Activated CD8-positive, alpha-beta memory T cell treated with anti-CD3 and anti-CD28 coated beads for 36 hours (primary cell): ENCODE data around the gene PCDHGB2. TPM values are rescaled to one million over a fixed set of nuclear protein-coding genes. Genes with fewer than 3 reads are reported as not detected.
"Not testable (repeated sequence)": the region's sequence is repeated elsewhere in the genome, so short reads cannot be mapped to it uniquely, and the experiment has no call there.

Experiments
- CTCF ChIA-PET: fragments of 350-600 bp; sonication (Branson Sonifier 250); formaldehyde crosslinking; loops from one replicate; lab custom pipeline; 2021; ENCODE audit warnings: antibody characterized with exemption; lab: Charles Lee
- POLR2A ChIA-PET: fragments of 350-600 bp; sonication (Branson Sonifier 250); formaldehyde crosslinking; loops from one replicate; lab custom pipeline; 2021; ENCODE audit warnings: antibody characterized with exemption; lab: Charles Lee
- total RNA-seq, 2 experiments: library from RNA; stranded (reverse); gene quantifications; one replicate each; pipeline ENCODE4 v1.2.3, GENCODE V29; 2021

The PCDHGB2 gene
- total RNA-seq, 2 experiments from 2014 or later, result 0.23 to 0.25 TPM

GRCh38 chr5:141343953-141344463 lies 15.8 kb upstream of the PCDHGB2 start:
- ChIA-PET CTCF (interaction anchor here (1.0 to 1.4 kb wide), 3 partner anchors 14 to 24 kb away, joined by 3 to 4 read pairs (median 3); partner anchors contain the start of gene TAF7), POLR2A (no interaction called here)

GRCh38 chr5:141345327-141345726 lies 14.5 kb upstream of the PCDHGB2 start:
- ChIA-PET POLR2A (no interaction called here), CTCF (no interaction called here)

DNA sequence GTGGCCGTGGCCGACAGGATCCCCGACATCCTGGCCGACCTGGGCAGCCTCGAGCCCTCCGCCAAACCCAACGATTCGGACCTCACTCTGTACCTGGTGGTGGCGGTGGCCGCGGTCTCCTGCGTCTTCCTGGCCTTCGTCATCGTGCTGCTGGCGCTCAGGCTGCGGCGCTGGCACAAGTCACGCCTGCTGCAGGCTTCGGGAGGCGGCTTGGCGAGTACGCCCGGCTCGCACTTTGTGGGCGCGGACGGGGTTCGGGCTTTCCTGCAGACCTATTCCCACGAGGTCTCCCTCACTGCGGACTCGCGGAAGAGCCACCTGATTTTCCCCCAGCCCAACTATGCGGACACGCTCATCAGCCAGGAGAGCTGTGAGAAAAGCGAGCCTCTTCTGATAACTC lies 13.8 kb upstream of the PCDHGB2 start:
- CTCF ChIA-PET, POLR2A ChIA-PET: not testable (repeated sequence)

GRCh38 chr5:141349917-141350619 lies 9.7 kb upstream of the PCDHGB2 start, which contains the start of gene PCDHGB1:
PCDHGB1 (plus strand) TSS chr5:141350099; CDS start chr5:141350261, 162 bp downstream.
- ChIA-PET CTCF (interaction anchor here (0.9 to 1.3 kb wide), 2 partner anchors 30 to 57 kb away, joined by 3 read pairs; no protein-coding TSS in a partner anchor), POLR2A (no interaction called here)

DNA sequence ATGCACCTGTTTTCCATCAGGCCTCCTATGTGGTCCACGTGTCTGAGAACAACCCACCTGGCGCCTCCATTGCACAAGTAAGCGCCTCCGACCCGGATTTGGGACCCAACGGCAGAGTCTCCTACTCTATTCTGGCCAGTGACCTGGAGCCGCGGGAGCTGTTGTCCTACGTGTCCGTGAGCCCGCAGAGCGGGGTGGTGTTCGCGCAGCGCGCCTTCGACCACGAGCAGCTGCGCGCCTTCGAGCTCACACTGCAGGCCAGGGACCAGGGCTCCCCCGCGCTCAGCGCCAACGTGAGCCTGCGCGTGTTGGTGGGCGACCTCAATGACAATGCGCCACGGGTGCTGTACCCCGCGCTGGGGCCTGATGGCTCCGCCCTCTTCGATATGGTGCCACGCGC lies 8.2 kb upstream of the PCDHGB2 start:
- ChIA-PET POLR2A (no interaction called here), CTCF (interaction anchor here (1.2 kb wide), 1 partner anchor 143 kb away, joined by 4 read pairs; the partner anchor contains the start of gene PCDHB12)

- POLR2A ChIA-PET, result no interaction called here
- CTCF ChIA-PET, result interaction anchor here (0.5 to 0.8 kb wide), 2 partner anchors 9 to 56 kb away, joined by 3 to 4 read pairs; partner anchors contain the start of gene PCDHGA5
Measured at GRCh38 chr5:141354900-141355469, 4.8 kb upstream of the PCDHGB2 start, which contains the start of gene PCDHGA4. PCDHGA4 (plus strand) TSS chr5:141355021; CDS start chr5:141355108, 87 bp downstream.

DNA sequence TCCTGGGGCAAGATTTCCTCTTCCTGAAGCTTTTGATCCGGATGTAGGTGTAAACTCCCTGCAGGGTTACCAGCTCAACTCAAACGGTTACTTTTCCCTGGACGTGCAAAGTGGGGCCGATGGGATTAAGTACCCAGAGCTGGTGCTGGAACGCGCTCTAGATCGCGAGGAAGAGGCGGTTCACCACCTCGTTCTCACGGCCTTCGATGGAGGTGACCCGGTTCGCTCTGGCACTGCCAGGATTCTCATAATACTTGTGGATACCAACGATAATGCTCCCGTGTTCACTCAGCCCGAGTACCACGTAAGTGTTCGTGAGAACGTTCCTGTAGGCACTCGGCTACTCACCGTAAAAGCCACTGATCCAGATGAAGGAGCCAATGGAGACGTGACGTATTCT lies 4.2 kb upstream of the PCDHGB2 start:
- ChIA-PET CTCF (interaction anchor here (0.5 to 0.8 kb wide), 2 partner anchors 8 to 55 kb away, joined by 3 to 4 read pairs; partner anchors contain the start of gene PCDHGA5), POLR2A (no interaction called here)

GRCh38 chr5:141356133-141356532 lies 3.7 kb upstream of the PCDHGB2 start:
- CTCF ChIA-PET, result no interaction called here
- POLR2A ChIA-PET, result no interaction called here

DNA sequence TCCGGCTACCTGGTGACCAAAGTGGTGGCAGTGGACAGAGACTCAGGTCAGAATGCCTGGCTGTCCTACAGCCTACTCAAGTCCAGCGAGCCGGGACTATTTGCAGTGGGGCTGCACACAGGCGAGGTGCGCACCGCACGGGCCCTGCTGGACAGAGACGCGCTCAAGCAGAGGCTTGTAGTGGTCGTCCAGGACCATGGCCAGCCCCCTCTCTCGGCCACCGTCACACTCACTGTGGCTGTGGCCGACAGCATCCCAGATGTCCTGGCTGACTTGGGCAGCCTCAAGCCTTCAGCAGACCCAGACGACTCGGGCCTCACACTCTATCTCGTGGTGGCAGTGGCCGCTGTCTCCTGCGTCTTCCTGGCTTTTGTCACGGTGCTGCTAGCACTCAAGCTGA lies 2.8 kb upstream of the PCDHGB2 start:
- ChIA-PET POLR2A (no interaction called here), CTCF (no interaction called here)

DNA sequence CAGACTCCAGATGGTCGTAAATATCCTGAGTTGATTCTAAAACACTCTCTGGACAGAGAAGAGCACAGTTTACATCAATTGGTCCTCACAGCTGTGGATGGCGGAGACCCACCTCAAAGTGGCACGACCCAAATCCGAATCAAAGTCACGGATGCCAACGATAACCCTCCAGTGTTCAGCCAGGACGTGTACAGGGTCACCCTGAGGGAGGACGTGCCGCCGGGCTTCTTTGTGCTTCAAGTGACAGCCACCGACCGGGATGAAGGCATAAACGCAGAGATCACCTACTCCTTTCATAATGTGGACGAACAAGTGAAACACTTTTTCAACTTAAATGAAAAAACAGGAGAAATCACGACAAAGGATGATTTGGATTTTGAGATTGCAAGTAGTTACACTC lies 891 bp downstream of the PCDHGB2 start:
- ChIA-PET POLR2A (no interaction called here), CTCF (interaction anchor here (1.4 kb wide), 1 partner anchor 203 kb away, joined by 4 read pairs; no protein-coding TSS in a partner anchor)

DNA sequence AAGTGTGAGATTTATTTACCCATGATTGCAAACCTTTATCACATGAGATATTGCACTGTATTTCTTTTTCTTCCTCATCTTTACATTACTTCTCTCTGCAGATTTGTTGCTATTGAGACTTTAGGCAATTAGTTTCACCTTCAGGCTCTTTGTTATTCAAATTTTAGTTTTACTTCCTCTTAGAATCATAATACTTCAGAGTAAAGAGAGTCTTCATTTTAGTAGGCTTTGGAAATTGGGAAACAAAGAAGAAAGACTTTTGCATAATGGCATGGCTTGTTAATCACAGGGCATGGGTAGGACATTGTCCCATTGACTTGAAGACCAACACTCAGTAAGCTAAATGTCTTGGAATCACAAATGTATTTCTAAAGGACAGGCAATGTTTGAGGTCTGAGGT lies 2.9 kb downstream of the PCDHGB2 start:
- POLR2A ChIA-PET, result no interaction called here
- CTCF ChIA-PET, result no interaction called here

GRCh38 chr5:141363952-141364660 lies 4.3 kb downstream of the PCDHGB2 start, which contains the start of gene PCDHGA5:
PCDHGA5 (plus strand) TSS chr5:141364162; CDS start chr5:141364331, 169 bp downstream.
- ChIA-PET POLR2A (no interaction called here), CTCF (interaction anchor here (1.0 kb wide), 1 partner anchor 9 kb away, joined by 3 read pairs; no protein-coding TSS in a partner anchor)

DNA sequence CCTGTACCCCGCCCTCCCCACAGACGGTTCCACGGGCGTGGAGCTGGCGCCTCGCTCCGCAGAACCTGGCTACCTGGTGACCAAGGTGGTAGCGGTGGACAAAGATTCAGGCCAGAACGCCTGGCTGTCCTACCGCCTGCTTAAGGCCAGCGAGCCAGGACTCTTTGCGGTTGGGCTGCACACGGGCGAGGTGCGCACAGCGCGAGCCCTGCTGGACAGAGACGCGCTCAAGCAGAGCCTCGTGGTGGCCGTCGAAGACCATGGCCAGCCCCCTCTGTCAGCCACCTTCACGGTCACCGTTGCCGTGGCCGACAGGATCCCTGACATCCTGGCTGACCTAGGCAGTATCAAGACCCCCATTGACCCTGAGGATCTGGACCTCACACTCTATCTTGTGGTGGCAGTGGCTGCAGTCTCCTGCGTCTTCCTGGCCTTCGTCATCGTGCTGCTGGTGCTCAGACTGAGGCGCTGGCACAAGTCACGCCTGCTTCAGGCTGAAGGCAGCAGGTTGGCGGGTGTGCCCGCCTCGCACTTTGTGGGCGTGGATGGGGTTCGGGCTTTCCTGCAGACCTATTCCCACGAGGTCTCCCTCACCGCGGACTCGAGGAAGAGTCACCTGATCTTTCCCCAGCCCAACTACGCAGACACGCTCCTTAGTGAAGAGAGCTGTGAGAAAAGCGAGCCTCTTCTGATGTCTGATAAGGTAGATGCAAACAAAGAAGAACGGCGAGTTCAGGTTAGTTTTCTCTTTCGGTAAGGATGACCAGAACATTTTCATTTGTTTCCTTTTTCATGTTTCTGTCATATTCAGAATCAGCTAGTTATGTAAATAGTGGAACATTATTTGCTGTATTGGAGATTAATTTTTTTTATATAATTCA lies 6.5 kb downstream of the PCDHGB2 start:
- CTCF ChIA-PET, result no interaction called here
- POLR2A ChIA-PET, result no interaction called here

DNA sequence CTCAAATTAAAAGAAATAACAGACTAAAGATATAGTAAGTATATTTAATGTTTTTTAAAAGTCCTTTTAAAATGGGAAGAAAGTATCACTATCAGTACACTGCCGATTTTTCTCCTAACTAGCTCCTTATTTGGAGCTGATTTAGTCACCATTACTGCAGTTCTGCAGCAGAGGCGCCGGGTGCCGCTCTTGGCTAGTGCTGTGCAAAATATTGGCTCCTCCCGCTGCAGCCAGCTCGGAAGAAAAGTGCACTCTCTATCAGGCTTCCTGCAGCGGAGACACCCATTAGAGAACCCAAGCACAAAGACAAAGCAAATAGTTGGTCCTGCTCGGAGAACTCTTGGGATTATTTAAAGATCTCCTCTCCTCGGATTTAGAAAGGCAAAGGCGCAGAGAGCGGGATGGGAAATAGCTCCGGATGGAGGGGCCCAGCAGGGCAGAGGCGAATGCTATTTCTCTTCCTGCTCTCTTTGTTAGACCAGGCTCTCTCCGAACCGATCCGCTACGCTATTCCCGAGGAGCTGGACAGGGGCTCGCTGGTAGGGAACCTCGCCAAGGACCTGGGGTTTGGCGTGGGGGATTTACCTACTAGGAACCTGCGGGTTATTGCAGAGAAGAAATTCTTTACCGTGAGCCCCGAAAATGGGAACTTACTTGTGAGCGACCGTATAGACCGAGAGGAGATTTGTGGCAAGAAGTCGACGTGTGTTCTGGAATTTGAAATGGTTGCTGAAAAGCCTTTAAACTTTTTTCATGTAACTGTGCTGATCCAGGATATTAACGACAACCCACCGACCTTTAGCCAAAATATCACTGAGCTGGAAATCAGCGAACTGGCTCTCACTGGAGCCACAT lies 10.4 kb downstream of the PCDHGB2 start, which contains the start of gene PCDHGB3:
Gene PCDHGB3, plus strand, starts transcription at position 249 of the 855 bp plus-strand sequence. Its CDS starts 153 bp downstream, at position 402.
- POLR2A ChIA-PET, result no interaction called here

DNA sequence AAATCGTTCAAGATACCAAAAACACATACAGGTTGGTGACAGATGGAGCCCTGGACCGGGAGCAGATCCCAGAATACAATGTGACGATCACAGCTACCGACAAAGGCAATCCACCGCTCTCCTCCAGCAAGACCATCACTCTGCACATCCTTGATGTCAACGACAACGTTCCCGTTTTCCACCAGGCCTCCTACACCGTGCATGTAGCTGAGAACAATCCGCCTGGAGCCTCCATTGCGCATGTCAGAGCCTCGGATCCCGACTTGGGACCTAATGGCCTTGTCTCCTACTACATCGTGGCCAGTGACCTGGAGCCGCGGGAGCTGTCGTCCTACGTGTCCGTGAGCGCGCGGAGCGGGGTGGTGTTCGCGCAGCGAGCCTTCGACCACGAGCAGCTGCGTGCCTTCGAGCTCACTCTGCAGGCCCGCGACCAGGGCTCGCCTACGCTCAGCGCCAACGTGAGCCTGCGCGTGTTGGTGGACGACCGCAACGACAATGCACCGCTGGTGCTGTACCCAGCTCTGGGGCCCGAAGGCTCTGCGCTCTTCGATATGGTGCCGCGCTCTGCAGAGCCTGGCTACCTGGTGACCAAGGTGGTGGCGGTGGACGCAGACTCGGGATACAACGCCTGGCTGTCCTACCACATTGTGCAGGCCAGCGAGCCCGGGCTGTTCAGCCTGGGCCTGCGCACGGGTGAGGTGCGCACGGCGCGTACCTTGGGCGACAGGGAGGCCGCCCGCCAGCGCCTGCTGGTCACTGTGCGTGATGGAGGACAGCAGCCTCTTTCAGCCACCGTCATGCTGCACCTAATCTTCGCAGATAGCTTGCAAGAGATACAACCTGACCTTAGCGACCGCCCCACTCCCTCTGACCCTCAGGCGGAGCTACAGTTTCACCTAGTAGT lies 12.0 kb downstream of the PCDHGB2 start:
- POLR2A ChIA-PET, result no interaction called here
- CTCF ChIA-PET, result no interaction called here

More for the DNA sequence above, 10.4 kb downstream of the PCDHGB2 start, which contains the start of gene PCDHGB3:
- CTCF ChIA-PET, result interaction anchor here (1.0 to 1.1 kb wide), 2 partner anchors 50 to 188 kb away, joined by 3 read pairs; no protein-coding TSS in a partner anchor

DNA sequence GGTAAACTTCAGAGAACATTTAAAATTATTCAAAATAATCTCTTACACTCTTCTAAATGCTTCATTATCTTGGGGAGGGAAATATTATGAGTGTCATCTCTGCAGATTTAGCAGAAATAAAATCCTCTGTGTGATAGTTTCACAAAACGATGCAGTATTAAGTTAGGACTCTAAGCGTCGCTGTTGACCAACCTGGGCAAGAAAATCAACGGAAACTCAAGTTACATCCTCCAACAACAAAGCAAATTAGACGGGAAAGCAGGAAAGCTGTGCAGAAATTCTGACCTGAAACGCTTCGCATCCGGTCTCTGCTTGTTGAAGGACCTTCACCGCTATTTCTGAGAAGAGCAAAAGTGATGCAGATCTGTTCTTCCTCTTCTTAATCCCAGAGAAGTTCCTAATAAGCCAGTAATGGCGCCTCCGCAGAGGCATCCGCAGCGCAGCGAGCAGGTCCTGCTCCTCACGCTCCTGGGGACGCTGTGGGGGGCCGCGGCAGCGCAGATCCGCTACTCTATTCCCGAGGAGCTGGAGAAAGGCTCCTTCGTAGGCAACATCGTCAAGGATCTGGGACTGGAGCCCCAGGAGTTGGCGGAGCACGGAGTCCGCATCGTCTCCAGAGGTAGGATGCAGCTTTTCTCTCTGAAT lies 14.0 kb downstream of the PCDHGB2 start, which contains the start of gene PCDHGA6:
Gene PCDHGA6, plus strand, starts transcription at position 219 of the 645 bp plus-strand sequence. Its CDS starts 193 bp downstream, at position 412.
- CTCF ChIA-PET, result interaction anchor here (0.6 kb wide), 1 partner anchor 387 kb away, joined by 3 read pairs; no protein-coding TSS in a partner anchor

More for the DNA sequence above, 14.0 kb downstream of the PCDHGB2 start, which contains the start of gene PCDHGA6:
- POLR2A ChIA-PET, result no interaction called here
